Measurements from ENCODE around the gene CRADD. TPM values are rescaled to one million over a fixed set of nuclear protein-coding genes. Genes with fewer than 3 reads are reported as not detected.

The CRADD gene
- total RNA-seq, 4 donors from 2014 or later: 19.4 to 28.7 (median 22.6) TPM

- Histone ChIP-seq H3K4me3 (no peak overlapping the region), H3K9me3 (no peaks in the 10 kb centered on the region), H3K4me1 (peaks cover 22 to 30% of the 10 kb centered on the region in 2 donors), H3K27ac (no peak overlapping the region), H3K36me3 (no peaks in the 10 kb centered on the region), H3K27me3 (no peaks in the 10 kb centered on the region)
- TF ChIP-seq CTCF (IDR thresholded peaks at IDR 0.05 in 4 of 5, conservative IDR thresholded peaks at IDR 0.05 in 1 of 5) (no peak), POLR2A (IDR thresholded peaks at IDR 0.05) (no peak)
- in situ Hi-C loops (cut with MboI; ENCODE audit: low sequenced_read_pairs in 4 of 4): loop anchor here in 1 of 4 donors (10.0 kb wide), 1 partner anchor 46 kb away; no protein-coding TSS in a partner anchor
- DNase-seq (no peak), ATAC-seq (no peak)
- intact Hi-C loops (cut with DNase I; ENCODE audit: low total_unique reads): no loop called here
Observed at GRCh38 chr12:93689076-93689834, 12.1 kb downstream of the CRADD start.

- H3K36me3 ChIP-seq: no peaks in the 10 kb centered on the region
- DNase-seq (no peak), ATAC-seq (no peak)
- peaks cover 18 to 26% of the 10 kb centered on the region in 2 donors for H3K4me1 ChIP-seq
- intact Hi-C loops (cut with DNase I; ENCODE audit: low total_unique reads): no loop called here
- in situ Hi-C loops (cut with MboI; ENCODE audit: low sequenced_read_pairs in 4 of 4): no loop called here
- no peaks in the 10 kb centered on the region for H3K27me3 ChIP-seq
- TF ChIP-seq CTCF (IDR thresholded peaks at IDR 0.05 in 4 of 5, conservative IDR thresholded peaks at IDR 0.05 in 1 of 5): no peak
- TF ChIP-seq POLR2A (IDR thresholded peaks at IDR 0.05): no peak
- no peak overlapping the region for H3K4me3 ChIP-seq
- no peaks in the 10 kb centered on the region for H3K9me3 ChIP-seq
- H3K27ac ChIP-seq: no peak overlapping the region
Observed at GRCh38 chr12:93696462-93696861, 19.3 kb downstream of the CRADD start.

GRCh38 chr12:93698307-93699092 is 21.3 kb downstream of the CRADD start:
- in situ Hi-C loops (cut with MboI; ENCODE audit: low sequenced_read_pairs in 4 of 4) (no loop called here), intact Hi-C loops (cut with DNase I; ENCODE audit: low total_unique reads) (no loop called here)
- Histone ChIP-seq H3K36me3 (no peaks in the 10 kb centered on the region), H3K4me3 (no peak overlapping the region), H3K4me1 (peaks cover 24 to 39% of the 10 kb centered on the region in 2 donors), H3K27ac (no peak overlapping the region), H3K9me3 (no peaks in the 10 kb centered on the region), H3K27me3 (no peaks in the 10 kb centered on the region)
- no peak for TF ChIP-seq POLR2A (IDR thresholded peaks at IDR 0.05)
- ATAC-seq (peak; percentile 35 to 73), DNase-seq (no peak)

- H3K27ac ChIP-seq: no peak overlapping the region
- ATAC-seq: no peak
- no peak for DNase-seq
- H3K27me3 ChIP-seq: no peaks in the 10 kb centered on the region
- in situ Hi-C loops (cut with MboI; ENCODE audit: low sequenced_read_pairs in 4 of 4): no loop called here
- no peaks in the 10 kb centered on the region for H3K36me3 ChIP-seq
- peaks cover 27 to 49% of the 10 kb centered on the region in 2 donors for H3K4me1 ChIP-seq
- H3K4me3 ChIP-seq: no peak overlapping the region
- intact Hi-C loops (cut with DNase I; ENCODE audit: low total_unique reads): no loop called here
- TF ChIP-seq CTCF (IDR thresholded peaks at IDR 0.05 in 4 of 5, conservative IDR thresholded peaks at IDR 0.05 in 1 of 5) (no peak), POLR2A (IDR thresholded peaks at IDR 0.05) (no peak)
- no peaks in the 10 kb centered on the region for H3K9me3 ChIP-seq
Observed at GRCh38 chr12:93699271-93700145, 22.3 kb downstream of the CRADD start.

All from gastrocnemius medialis (tissue), 4 donors.